Mesenchymal stem cell (in vitro differentiated cells and primary cell): ENCODE measurements around the gene PLA1A.
A peak's percentile ranks its signal among the peaks of the same experiment; 100 is the strongest.

Experiments used
- DNase-seq: peaks from one replicate; pipeline ENCODE4 v3.0.0-alpha.2; 2013
- H2AFZ ChIP-seq: one replicate; pipeline ENCODE4 v1.6.1; 2013; ENCODE audit warnings: low read depth, mild to moderate bottlenecking, control low read depth, inconsistent platforms, low read length, moderate library complexity
- H2AK5ac ChIP-seq: 2 replicates; pipeline ENCODE4 v1.6.1; 2013; ENCODE audit warnings: low read length, moderate library complexity, mild to moderate bottlenecking, inconsistent platforms; ENCODE audit not compliant: severe bottlenecking
- H2BK120ac ChIP-seq: one replicate; pipeline ENCODE4 v1.6.1; 2013; ENCODE audit warnings: low read depth, mild to moderate bottlenecking, inconsistent platforms, low read length, moderate library complexity
- H2BK12ac ChIP-seq, 2 experiments: one replicate each; pipeline ENCODE4 v1.6.1; 2013; ENCODE audit warnings: inconsistent platforms in 2 of 2, low read length in 2 of 2, mild to moderate bottlenecking in 2 of 2, moderate library complexity in 2 of 2, control low read depth in 1 of 2
- H2BK15ac ChIP-seq: one replicate; pipeline ENCODE4 v1.6.1; 2013; ENCODE audit warnings: mild to moderate bottlenecking, low read depth, inconsistent platforms; ENCODE audit not compliant: poor library complexity, severe bottlenecking
- H2BK5ac ChIP-seq: 2 replicates; pipeline ENCODE4 v1.6.1; 2013; ENCODE audit warnings: low read depth, mild to moderate bottlenecking, low read length, control low read depth, inconsistent platforms; ENCODE audit not compliant: poor library complexity, severe bottlenecking
- H3K14ac ChIP-seq, 2 experiments: one replicate each; pipeline ENCODE4 v1.6.1; 2013; ENCODE audit warnings: inconsistent platforms in 2 of 2, low read length in 2 of 2, control low read depth in 1 of 2, mild to moderate bottlenecking in 1 of 2, moderate library complexity in 1 of 2
- H3K18ac ChIP-seq, 2 experiments: one replicate each; pipeline ENCODE4 v1.6.1; 2013; ENCODE audit warnings: inconsistent platforms in 2 of 2, low read length in 2 of 2, control low read depth in 1 of 2, low read depth in 1 of 2, mild to moderate bottlenecking in 1 of 2
- H3K23ac ChIP-seq, 2 experiments: one replicate each; pipeline ENCODE4 v1.6.1; 2013; ENCODE audit warnings: inconsistent platforms in 2 of 2, low read length in 2 of 2, mild to moderate bottlenecking in 2 of 2, moderate library complexity in 2 of 2, control low read depth in 1 of 2
- H3K27ac ChIP-seq: 2 replicates; pipeline ENCODE4 v1.5.1; 2013; ENCODE audit warnings: mild to moderate bottlenecking, moderate library complexity, low read length, control low read depth, inconsistent platforms; ENCODE audit not compliant: poor library complexity, severe bottlenecking
- H3K27me3 ChIP-seq, 2 experiments: 2 replicates each; pipeline versions ENCODE4 v1.6.1 to v1.7.0; 2013; ENCODE audit warnings: low read length in 2 of 2, mild to moderate bottlenecking in 2 of 2, moderate library complexity in 2 of 2, control low read depth in 1 of 2, inconsistent platforms in 1 of 2; ENCODE audit not compliant: control insufficient read depth in 1 of 2, insufficient read depth in 1 of 2
- H3K36me3 ChIP-seq, 2 experiments: 2 replicates each; pipeline versions ENCODE4 v1.6.1 to v1.7.0; 2013; ENCODE audit warnings: low read length in 2 of 2, control low read depth in 1 of 2, inconsistent platforms in 1 of 2, low read depth in 1 of 2, mild to moderate bottlenecking in 1 of 2; ENCODE audit not compliant: insufficient read depth in 2 of 2, control insufficient read depth in 1 of 2
- H3K4ac ChIP-seq, 2 experiments: one replicate each; pipeline ENCODE4 v1.6.1; 2013; ENCODE audit warnings: inconsistent platforms in 2 of 2, low read length in 2 of 2, mild to moderate bottlenecking in 2 of 2, moderate library complexity in 2 of 2, control low read depth in 1 of 2, low read depth in 1 of 2
- H3K4me1 ChIP-seq: 2 replicates; pipeline ENCODE4 v1.6.1; 2013; ENCODE audit warnings: low read depth, low read length, control low read depth; ENCODE audit not compliant: control insufficient read depth, insufficient read depth
- H3K4me2 ChIP-seq: 2 replicates; pipeline ENCODE4 v1.6.1; 2013; ENCODE audit warnings: low read length, mild to moderate bottlenecking, inconsistent platforms; ENCODE audit not compliant: poor library complexity, severe bottlenecking
- H3K4me3 ChIP-seq, 2 experiments: 2 replicates each; pipeline versions ENCODE4 v1.5.1 to v1.7.0; 2013; ENCODE audit warnings: low read length in 2 of 2, mild to moderate bottlenecking in 2 of 2, control low read depth in 1 of 2, low read depth in 1 of 2; ENCODE audit not compliant: insufficient read depth in 1 of 2
- H3K79me1 ChIP-seq: replicated peaks from 2 replicates; pipeline ENCODE4 v1.6.1; 2013; ENCODE audit warnings: mild to moderate bottlenecking, control low read depth, low read length, inconsistent platforms; ENCODE audit not compliant: poor library complexity, severe bottlenecking
- H3K9ac ChIP-seq: 2 replicates; pipeline ENCODE4 v1.7.0; 2013; ENCODE audit warnings: mild to moderate bottlenecking, low read length, moderate library complexity
- H3K9me3 ChIP-seq: 2 replicates; pipeline ENCODE4 v1.7.0; 2013; ENCODE audit warnings: mild to moderate bottlenecking, low read length; ENCODE audit not compliant: control insufficient read depth
- H4K8ac ChIP-seq: one replicate; pipeline ENCODE4 v1.6.1; 2013; ENCODE audit warnings: inconsistent platforms, mild to moderate bottlenecking, low read length, moderate library complexity
- H4K91ac ChIP-seq: one replicate; pipeline ENCODE4 v1.6.1; 2013; ENCODE audit warnings: mild to moderate bottlenecking, low read length, inconsistent platforms
- WGBS: methylation state at CpG from one replicate; pipeline ENCODE4 v1.1.7; 2013; ENCODE audit warnings: mixed read lengths; 5-methylcytosine and 5-hydroxymethylcytosine counted together

PLA1A gene

GRCh38 chr3:119579366-119580066, 18.2 kb upstream of the PLA1A start, which contains the start of gene ADPRH:
ADPRH (plus strand) TSS chr3:119579492; CDS start chr3:119582170, 2,678 bp downstream.
- Histone ChIP-seq H4K91ac (peak within 1 kb of the TSS; percentile 71), H3K18ac (peak within 1 kb of the TSS; percentile 75 to 80), H2BK120ac (peak within 1 kb of the TSS; percentile 64), H3K14ac (no peak within 1 kb of the TSS), H3K4ac (peak within 1 kb of the TSS; percentile 67 to 88), H4K8ac (peak within 1 kb of the TSS; percentile 97), H3K4me2 (peak within 1 kb of the TSS; percentile 98), H3K23ac (peak within 1 kb of the TSS; percentile 60 to 64), H3K36me3 (no peaks in the 10 kb centered on the region), H2BK15ac (peak within 1 kb of the TSS; percentile 92), H3K9ac (peak within 1 kb of the TSS; percentile 90), H3K4me3 (peak within 1 kb of the TSS; percentile 68 to 71), H3K27me3 (no peaks in the 10 kb centered on the region), H3K4me1 (peaks cover 6% of the 10 kb centered on the region), H3K79me1 (no peaks in the 10 kb centered on the region), H2AK5ac (no peak within 1 kb of the TSS), H3K27ac (peak within 1 kb of the TSS; percentile 64), H2BK12ac (peak within 1 kb of the TSS in 1 of 2 experiments; percentile 63), H2BK5ac (no peak within 1 kb of the TSS), H2AFZ (peak within 1 kb of the TSS; percentile 95), H3K9me3 (no peaks in the 10 kb centered on the region)
- 2% methylated on average over 61 of the region's 68 CpGs for WGBS
- peak; percentile 66 for DNase-seq

GRCh38 chr3:119580067-119580760, 17.5 kb upstream of the PLA1A start:
- WGBS = 58% methylated on average over 4 of the region's 16 CpGs

GRCh38 chr3:119582178-119582577, 15.5 kb upstream of the PLA1A start:
- H3K9me3 ChIP-seq = no peaks in the 10 kb centered on the region
- no peak overlapping the region for H2BK5ac ChIP-seq
- no peak overlapping the region for H2BK120ac ChIP-seq
- H3K4me2 ChIP-seq = no peak overlapping the region
- H4K8ac ChIP-seq = no peak overlapping the region
- H3K27ac ChIP-seq = no peak overlapping the region
- no peak overlapping the region for H3K9ac ChIP-seq
- no peaks in the 10 kb centered on the region for H3K27me3 ChIP-seq
- no peak overlapping the region for H3K23ac ChIP-seq
- no peak overlapping the region for H3K4ac ChIP-seq
- peaks cover 4 to 7% of the 10 kb centered on the region in 2 experiments for H3K36me3 ChIP-seq
- peak; percentile 18 for DNase-seq
- no peak overlapping the region for H3K4me3 ChIP-seq
- 95% methylated on average over 6 of the region's 6 CpGs for WGBS
- no peak overlapping the region for H2AFZ ChIP-seq
- no peak overlapping the region for H4K91ac ChIP-seq
- peaks cover 8% of the 10 kb centered on the region for H3K4me1 ChIP-seq
- no peak overlapping the region for H2BK12ac ChIP-seq
- H2BK15ac ChIP-seq = no peak overlapping the region
- H3K14ac ChIP-seq = no peak overlapping the region
- H3K18ac ChIP-seq = no peak overlapping the region
- H2AK5ac ChIP-seq = no peak overlapping the region
- H3K79me1 ChIP-seq = no peaks in the 10 kb centered on the region

More at GRCh38 chr3:119580067-119580760, 17.5 kb upstream of the PLA1A start:
- Histone ChIP-seq H3K36me3 (no peaks in the 10 kb centered on the region), H3K4me1 (peaks cover 6% of the 10 kb centered on the region), H4K8ac (peak overlapping the region; percentile 97), H3K4me2 (peak overlapping the region; percentile 98), H3K27ac (peak overlapping the region; percentile 64), H3K14ac (no peak overlapping the region), H2AFZ (peak overlapping the region; percentile 54), H2AK5ac (peak overlapping the region; percentile 53), H2BK12ac (no peak overlapping the region), H2BK5ac (no peak overlapping the region), H2BK120ac (no peak overlapping the region), H3K9ac (peak overlapping the region; percentile 90), H3K79me1 (no peaks in the 10 kb centered on the region), H4K91ac (no peak overlapping the region), H3K27me3 (no peaks in the 10 kb centered on the region), H3K18ac (peak overlapping the region; percentile 55 to 73), H3K4ac (peak overlapping the region in 1 of 2 experiments; percentile 24), H3K4me3 (peak overlapping the region; percentile 36 to 71), H3K9me3 (no peaks in the 10 kb centered on the region), H3K23ac (no peak overlapping the region), H2BK15ac (peak overlapping the region; percentile 41)
- no peak for DNase-seq

- no peaks in the 10 kb centered on the region for H3K79me1 ChIP-seq
- H3K4ac ChIP-seq = no peak overlapping the region
- H2BK120ac ChIP-seq = no peak overlapping the region
- H3K4me1 ChIP-seq = peaks cover 8% of the 10 kb centered on the region
- no peaks in the 10 kb centered on the region for H3K27me3 ChIP-seq
- DNase-seq = no peak
- H2BK15ac ChIP-seq = no peak overlapping the region
- no peak overlapping the region for H2BK12ac ChIP-seq
- 94% methylated on average over 10 of the region's 10 CpGs for WGBS
- no peak overlapping the region for H4K91ac ChIP-seq
- no peak overlapping the region for H4K8ac ChIP-seq
- no peaks in the 10 kb centered on the region for H3K9me3 ChIP-seq
- no peak overlapping the region for H3K9ac ChIP-seq
- H3K18ac ChIP-seq = no peak overlapping the region
- no peak overlapping the region for H3K4me3 ChIP-seq
- H3K4me2 ChIP-seq = no peak overlapping the region
- no peak overlapping the region for H3K27ac ChIP-seq
- no peak overlapping the region for H3K23ac ChIP-seq
- H2BK5ac ChIP-seq = no peak overlapping the region
- no peak overlapping the region for H3K14ac ChIP-seq
- H2AFZ ChIP-seq = no peak overlapping the region
- H3K36me3 ChIP-seq = peaks cover 4 to 7% of the 10 kb centered on the region in 2 experiments
- H2AK5ac ChIP-seq = no peak overlapping the region
These were observed 12.5 kb upstream of the PLA1A start for GRCh38 chr3:119585208-119585607.
